22Rv1 (cell line): Measurements from ENCODE around the gene WDR27.

Source experiments
- CTCF ChIP-seq: fragments of 450-650 bp; IDR thresholded peaks from 2 replicates; pipeline ENCODE4 v1.5.1; 2017; ENCODE audit warnings: mild to moderate bottlenecking
- ZFX ChIP-seq: fragments of 450-650 bp; IDR thresholded peaks from 2 replicates; pipeline ENCODE4 v1.6.1; 2017; ENCODE audit warnings: antibody characterized with exemption, borderline replicate concordance

DNA sequence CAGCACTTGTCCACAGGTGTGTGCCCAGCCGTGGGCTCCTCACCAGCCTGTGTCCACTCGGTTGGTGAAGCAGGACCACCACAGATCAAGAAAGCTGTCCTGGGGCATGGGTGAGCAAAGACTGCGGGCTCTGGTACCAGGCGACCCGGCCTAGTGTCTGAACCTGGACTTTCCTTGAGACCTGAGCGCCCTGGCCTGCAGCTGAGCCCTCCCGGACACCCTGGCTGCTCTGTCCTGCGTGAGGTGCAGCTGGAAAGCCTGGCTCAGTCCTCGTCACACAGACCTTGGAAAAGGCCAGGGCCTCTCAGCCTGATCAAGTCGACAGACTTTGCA lies 247.0 kb downstream of the WDR27 start:
- TF ChIP-seq CTCF, result no peak
- TF ChIP-seq ZFX, result no peak
